Measurements from ENCODE around the gene UPK2. TPM values are rescaled to one million over a fixed set of nuclear protein-coding genes. Genes with fewer than 3 reads are reported as not detected.

Gene UPK2
- total RNA-seq (2014; rRNA removed; shearing (Covaris generic)) = not detected in 2 replicates

DNA sequence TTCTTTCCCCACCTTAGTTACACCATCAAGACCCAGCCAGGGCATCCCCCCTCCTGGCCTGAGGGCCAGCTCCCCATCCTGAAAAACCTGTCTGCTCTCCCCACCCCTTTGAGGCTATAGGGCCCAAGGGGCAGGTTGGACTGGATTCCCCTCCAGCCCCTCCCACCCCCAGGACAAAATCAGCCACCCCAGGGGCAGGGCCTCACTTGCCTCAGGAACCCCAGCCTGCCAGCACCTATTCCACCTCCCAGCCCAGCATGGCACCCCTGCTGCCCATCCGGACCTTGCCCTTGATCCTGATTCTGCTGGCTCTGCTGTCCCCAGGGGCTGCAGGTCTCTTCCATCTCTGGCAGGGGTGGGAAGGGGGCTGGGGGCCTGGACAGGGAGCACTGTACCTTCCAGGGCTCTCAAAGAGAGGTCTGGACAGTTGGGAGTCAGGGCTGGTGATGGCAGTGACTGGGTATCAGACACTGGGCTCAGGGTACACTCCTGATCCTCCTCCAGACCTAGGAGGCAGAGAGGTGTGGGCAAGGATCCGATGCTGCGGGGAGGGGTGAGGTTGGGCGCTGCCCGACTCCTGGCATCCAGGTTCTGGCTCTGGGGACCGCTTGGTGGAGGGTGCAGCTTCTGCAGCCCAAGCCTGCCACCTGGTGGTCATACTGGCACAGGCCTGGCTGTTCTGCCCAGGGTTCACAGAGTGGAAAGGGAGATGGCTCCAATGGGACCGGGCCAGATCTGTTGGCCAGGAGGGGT is at the start of gene UPK2:
TSS of gene UPK2 (plus strand) at position 205 of the 753 bp plus-strand sequence. CDS start at position 258, 53 bp downstream.
- peak; percentile 81 for DNase-seq (ENCODE audit: low read depth)

DNA sequence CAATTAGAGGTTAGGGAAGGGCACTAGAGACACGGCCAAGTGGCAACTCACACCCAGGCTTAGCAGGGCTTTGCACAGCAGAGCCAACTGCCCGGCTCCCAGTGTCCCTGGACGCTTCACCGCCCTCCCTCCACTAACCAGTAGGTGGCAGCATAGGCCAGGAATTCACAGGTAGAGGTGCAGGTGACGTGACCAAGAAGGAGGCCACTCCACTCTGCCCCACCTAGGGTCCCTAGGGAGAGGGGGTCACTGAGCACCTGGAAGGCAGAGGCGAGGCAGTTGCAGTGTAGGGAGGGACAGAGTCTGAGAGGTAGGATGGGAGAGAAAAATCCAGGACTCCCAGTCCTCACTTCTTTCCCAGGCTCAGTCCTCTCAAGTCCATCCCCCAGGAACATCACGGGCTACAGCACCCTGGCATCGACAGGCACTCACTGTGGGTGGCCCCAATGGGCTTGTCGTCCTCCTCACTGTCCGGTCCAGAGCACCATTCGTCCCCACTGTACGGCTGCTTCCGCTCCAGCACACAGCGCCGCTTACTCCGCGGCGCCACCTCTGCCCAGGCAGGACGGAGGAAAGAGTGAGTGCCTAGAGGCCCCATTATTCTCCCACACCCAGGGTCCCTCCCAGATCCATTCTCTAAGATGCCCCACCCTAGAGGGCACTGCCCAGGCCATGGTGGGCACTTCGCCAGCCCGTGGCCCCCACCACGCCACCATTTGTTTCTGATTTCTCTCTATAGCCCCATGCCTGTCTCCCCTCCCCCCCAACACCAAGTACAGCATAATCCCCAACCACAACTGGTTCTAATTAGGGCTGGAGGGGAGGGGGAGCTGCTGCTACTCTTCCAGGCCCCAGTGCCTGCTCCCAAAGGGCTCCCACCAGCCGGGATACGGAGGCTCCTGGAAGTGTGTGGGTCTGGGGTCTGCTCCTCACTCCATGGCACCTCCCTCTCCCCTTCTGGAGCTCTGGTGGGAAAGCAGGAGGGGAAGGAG is 48.8 kb upstream of the UPK2 start:
- peak; percentile 76 for DNase-seq (ENCODE audit: low read depth)

DNA sequence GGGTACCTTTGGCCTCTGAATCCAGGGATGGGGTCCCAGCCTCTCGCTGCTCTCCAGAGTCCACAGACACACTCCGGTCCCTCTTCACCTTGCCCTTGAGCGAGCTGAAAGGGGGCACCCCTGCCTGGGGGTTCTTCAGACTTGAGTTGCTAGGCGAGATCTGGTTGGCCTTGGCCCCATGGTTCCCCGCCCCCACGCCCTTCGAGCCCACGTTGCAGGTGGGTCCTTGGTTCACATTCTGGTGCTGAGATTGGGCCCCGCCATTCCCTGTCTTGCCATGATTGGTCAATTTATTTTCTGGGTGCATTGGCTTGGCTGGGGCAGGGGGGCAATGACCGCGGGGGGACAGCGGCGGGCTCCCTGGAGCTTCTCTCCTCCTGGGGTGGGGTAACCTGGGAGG is 47.8 kb upstream of the UPK2 start:
- DNase-seq (ENCODE audit: low read depth) = no peak

DNA sequence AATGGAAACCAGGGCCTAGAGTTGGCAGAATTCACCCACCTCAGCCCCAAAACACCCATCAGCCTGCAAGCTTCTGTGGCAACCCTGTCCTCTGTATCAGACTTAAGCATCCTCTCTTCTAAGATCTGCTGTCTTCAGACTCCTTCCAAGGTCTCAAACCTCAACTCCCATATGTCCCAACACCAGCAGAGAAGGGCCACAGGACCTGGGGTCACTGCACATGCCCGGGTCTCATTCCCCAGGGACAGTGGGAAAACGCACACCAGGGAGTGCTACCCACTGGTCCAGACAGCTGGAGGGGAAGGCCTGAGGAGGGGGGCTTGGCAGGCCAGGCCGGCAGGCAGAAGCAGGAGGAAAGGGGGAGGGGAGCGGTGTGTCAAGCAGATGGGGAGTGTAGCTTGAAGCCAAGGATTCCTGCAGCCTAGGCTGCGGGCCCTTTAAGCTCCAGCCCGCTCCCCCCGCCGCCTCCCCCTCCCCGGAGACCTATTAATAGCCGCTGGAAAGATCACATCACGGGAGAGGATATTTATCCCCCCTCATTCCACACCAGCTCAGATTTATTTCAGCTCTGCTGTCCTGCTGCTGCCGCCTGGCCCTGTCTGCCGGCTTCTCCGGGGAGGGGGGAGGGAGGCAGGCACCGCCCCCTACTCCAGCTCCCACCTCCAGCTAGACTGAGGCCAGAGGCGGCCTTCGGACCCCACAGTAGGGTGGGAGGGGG is 47.0 kb upstream of the UPK2 start:
- DNase-seq (ENCODE audit: low read depth) = peak; percentile 78

DNA sequence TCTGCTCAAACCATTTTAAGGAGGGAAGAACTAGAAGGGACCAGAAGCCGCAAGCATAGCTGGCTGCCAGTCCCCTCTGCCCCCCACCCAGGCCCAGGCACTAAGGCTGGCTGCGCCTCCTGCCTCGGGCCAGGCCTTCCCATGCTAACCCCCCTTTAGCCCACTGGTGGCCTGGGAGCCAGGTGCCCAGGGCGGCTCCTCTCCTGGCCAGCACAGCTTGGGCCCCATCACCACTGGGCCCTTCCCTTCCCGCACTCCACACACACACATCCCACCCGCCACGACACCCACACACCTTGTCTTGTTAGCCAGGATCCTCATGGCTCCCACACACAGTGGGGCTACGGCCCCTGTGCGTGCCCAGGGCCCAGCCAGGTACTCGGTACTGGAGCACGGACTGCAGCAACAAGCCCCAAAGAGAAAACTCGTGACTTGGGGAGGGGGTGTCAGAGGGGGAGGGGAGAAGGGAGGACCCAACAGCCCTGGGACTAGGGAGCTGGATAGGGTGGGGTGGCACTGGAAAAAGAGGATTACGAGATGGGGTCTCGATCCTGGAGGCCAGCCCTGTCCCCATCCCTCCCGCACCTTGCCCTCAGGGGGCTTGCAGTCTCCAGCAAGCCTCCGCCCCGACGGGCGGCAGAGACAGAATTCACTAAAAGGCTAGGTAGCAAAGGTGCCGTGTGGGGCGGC is 46.3 kb upstream of the UPK2 start:
- no peak for DNase-seq (ENCODE audit: low read depth)

DNA sequence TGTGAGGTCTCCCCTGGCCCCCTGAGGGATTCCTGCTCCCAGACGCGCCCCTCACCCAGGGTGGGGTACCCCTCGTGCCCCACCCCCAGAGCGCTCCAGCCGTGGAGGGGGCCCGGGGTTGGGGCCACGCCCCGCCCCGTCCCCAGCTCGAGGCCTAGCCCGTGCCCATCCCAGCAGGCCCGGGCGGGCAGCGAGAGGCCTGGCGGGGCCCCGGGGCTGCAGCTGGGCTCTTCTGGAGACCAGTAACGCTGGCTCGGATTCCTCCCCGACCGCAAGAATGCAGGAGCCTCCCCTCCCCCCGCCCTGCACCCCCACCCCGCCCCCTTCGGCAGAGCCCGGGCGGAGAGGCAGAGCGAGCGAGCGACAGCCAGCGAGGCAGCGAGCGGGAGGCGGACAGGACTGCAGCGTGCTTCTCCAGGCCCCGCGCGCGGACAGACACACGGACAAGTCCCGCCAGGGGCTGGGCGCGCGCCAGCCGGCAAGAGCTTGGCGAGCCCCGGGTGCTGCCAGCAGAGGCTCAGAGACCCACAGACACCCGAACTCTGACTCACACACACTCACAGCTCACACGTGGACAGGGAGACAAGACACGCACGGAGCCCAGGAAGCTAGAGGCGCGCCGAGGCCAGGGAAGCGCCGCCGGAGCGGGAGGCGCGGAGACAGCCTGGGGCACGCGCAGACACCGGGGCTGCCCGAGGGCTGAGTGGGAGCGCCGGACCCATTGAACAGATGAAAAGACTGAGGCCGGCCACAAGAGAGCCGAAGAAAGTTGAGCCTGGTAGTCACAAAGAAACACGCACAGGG is 45.6 kb upstream of the UPK2 start:
- peak; percentile 93 for DNase-seq (ENCODE audit: low read depth)

DNA sequence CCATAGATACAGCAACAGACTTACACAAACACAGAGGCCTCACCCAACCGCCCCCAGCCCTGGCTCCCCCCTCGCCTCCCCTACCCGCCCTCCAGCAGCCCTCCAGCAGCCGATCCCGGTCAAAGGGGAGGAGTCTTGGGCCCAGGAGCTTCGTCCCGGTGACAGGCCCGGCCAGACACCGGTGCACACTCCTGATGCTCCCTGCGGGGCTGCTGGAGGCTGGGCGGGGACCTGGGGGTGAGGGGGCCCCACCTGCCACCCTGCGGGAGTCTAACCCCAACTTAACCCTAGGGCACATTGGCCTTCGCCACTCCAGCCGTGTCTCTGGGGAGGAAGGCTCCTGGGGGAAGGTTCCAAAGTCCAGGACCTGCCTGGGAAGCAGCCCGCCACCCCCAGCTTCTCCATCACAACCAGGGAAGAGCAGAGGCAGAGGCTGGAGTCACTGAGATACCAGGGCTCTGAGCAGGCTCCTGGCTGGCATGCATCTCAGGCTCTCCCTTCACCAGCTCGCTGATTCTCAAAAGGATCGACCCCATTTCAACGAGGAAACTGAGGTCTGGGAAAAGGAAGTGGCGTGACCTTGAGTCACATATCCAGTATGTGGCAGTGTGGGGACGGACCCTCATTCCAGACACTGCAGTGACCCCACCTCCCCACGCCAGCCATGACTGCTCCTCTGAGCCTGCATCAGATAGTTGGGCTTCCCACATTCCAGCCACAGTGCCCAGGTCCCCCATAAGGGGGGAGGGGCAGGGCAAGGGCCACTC is 44.8 kb upstream of the UPK2 start:
- peak; percentile 81 for DNase-seq (ENCODE audit: low read depth)

DNA sequence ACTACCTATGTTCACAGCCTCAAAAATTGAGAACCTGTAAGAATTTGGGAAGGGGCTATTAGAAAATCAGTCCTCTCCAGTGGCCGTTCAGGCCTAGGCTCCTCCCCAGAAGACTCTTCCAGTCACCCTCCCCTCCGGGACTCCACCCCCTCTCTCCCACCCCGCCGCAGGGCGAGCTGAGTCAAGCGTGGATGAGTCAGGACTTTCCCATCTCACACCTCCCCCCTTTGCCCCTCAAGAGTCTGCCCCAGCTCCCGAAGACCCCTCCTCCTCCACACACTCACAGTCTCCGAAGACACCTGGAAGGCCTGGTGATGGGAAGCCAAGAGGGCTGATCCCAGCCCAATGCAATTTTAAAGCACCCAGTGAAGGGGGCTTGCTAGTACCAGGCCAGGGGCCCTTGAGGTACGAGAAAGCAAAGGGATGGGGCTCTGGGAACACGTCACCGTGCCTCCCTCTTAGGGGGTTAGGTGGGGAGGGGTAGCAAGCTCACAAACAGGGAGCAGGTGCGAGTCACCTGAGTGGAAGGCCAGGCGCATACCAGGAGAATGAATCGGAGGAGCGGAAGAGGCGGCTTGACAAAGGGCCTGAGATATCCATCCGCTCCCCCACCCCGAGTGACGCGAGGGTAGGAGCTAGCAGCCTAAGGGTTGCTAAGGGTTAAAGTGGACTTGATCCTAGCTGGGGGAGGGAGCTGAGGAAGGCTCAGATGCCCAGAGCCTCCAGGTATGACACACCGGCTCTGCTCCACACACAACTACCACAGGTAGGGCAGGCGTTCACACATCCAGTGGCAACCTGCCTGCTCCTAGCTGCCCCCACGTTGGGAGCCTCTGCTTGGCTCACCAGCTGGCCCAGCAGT is 44.0 kb upstream of the UPK2 start:
- DNase-seq (ENCODE audit: low read depth) = peak; percentile 96

DNA sequence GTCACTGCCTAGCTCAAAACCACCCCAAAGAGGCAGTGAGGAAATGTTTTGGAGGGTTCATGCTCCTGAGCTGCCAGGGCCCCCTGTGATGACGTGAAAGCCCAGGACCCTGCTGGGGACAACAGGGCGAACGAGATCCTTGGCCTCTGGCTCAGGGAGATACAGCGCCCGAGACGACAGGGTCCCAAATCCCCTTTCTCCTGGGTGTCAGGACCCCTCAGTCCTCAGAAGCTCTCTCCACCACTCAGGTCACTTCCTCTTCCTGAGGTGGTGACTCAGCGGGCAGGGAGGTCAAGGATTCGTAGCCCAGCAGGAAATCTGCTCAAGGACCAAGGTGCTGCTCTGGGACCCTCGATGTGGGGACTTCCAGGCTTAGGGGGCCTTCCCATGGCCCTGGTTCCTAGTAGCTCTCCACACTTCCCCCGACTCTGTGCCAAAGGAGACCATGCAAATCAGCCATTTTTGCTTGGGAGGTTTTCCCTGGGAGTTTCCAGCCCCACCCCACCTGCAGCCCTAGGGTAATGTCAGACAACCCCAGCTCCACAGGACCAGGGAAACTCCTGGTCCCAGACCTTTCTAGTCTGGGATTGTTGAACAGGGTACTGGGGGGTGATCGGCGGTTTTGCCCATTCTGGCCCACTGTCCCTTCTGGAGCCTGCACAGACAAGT is 43.2 kb upstream of the UPK2 start:
- DNase-seq (ENCODE audit: low read depth) = peak; percentile 76

DNA sequence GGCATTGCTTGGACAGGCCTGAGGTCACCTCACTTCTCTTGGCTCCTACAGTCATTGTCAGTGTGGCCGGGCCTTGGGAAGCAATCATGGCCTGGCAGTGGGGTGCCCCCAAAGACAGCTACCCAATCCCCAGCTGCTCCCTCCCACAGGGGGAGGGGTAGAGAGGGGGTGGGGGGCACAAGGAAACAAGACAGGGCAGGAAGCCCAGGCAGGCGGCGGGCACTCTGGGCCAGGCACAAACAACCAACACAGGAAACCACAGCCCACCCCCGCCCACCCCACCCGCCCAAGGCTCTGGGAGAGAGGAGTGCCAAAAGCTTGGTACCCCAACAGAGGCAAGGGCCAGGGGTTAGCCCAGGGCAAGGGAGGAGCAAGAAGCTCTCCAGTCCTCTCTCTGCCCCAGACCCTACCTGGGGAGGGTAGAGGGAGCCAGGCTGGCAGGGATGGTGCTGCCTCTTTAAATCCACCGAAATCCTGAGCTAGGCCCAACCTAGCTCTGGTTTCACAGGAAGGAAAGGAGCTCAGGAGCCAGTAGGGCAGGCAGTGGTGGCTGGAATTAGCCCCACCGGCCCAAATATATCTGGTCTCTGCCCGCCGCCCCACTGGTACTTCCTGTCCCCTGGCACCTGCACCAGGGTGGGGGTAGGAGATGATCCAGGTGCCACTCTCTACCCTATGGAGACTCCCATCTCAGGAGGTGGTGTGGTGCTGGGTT is 42.5 kb upstream of the UPK2 start:
- DNase-seq (ENCODE audit: low read depth) = peak; percentile 70

DNA sequence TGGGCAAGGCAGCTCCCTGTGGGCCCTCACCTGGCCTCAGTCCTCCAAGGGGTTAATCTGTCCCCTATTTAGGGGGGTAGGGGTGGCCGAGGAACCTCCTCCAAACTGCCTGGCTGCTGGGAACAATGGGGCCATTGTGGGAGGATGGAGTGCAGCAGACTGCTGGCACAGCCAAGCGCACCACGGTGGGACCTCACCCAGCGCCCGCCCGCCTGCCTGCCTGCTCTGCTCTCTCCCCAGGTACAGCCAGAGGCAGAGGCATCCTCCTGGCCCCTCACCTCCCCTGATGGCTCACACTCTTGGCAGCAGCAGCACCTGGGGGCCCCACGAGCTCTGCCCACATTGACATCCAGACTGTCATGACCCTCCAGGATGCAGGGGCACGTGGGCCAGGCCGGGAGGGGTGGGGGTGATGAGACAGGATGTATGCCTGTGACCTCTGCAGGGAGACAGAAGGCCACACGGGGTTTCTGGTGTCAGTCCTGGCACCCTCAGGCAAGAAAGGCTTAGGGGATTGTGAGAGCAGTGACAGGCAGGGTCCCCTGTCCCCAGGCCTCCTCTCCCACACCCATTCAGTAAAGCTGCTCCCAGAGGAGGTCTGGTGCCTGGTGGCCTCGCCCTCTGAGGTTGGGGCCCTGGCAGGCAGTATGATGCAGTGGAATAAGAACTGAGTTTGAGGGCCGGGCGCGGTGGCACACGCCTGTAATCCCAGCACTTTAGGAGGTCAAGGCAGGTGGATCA is 41.8 kb upstream of the UPK2 start:
- peak; percentile 71 for DNase-seq (ENCODE audit: low read depth)

DNA sequence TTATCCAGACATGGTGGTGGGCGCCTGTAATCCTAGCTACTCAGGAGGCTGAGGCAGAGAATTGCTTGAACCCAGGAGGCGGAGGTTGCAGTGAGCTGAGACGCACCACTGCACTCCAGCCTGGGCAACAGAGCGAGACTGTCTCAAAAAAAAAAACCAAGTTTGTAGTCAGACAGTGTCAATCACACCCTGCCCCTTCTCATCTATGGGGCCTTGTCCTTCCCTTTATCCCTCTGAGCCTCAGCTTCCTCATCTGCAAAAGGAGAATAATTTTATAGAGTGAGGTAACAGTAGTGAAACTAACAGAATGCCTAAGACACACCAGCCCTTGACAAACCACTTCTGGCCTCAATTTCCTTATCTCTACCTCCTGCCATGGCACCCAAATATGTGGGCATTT is 41.1 kb upstream of the UPK2 start:
- DNase-seq (ENCODE audit: low read depth) = no peak

DNA sequence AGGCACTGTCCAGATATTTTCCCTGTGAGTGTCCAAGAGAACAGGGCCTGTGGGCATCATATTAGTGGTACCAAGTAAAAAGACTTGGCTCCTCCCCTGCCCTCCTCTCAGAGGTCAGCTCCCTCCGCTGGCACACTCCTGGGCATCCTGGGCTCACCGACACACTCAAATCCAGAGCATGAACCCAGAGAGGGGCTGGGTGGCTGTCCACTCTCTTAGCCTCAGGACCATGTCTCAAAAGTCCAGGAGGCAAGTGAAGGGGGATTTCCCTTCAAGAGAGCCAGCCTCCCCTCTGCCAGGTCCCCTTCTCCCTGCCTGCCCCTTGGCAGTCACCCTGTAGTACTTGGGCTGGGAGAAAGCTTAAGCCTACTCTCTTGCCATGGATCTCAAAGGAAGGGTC is 40.7 kb upstream of the UPK2 start:
- no peak for DNase-seq (ENCODE audit: low read depth)

DNA sequence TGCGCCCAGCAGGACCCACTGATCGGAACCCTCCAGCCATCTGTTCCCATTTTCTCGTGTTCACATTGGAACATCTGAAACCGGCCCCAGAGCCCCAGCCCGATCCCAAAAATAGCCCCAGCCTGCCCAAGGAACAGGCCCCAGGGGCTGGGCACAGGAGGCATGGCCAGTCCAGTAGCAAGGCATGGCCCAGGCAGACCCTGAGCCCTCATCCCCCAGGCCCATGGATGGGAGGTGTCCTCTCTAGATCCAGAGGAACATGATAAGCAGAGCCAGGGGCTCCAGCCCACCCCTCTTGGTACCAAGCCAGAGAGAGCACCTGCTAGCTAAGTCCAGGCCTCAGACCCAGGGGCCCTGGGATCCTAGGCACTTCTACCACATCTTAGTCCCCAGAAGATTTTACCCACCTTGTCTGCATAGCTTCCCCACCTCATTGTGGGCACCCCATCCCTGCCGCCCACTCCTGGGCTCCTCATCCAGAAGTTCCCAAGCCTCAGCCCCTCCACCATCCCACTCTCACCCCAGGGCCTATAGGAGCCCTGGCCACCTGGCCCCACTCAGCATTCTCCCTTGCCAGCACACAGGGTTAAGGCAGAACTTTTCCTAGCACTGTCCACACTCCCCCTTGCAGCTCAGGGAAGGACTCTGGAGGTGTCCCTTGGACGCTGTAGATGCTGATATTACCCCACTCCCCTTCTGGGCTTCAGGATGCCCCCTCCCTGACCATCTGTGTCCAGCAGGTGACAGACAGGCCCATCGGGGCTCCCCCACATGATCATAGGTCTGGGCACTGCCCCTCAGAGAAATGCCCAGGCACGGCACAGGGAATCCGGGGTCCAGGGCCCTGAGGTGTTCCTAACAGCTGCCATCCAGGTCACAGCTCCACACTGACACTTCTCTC is 39.9 kb upstream of the UPK2 start:
- no peak for DNase-seq (ENCODE audit: low read depth)

DNA sequence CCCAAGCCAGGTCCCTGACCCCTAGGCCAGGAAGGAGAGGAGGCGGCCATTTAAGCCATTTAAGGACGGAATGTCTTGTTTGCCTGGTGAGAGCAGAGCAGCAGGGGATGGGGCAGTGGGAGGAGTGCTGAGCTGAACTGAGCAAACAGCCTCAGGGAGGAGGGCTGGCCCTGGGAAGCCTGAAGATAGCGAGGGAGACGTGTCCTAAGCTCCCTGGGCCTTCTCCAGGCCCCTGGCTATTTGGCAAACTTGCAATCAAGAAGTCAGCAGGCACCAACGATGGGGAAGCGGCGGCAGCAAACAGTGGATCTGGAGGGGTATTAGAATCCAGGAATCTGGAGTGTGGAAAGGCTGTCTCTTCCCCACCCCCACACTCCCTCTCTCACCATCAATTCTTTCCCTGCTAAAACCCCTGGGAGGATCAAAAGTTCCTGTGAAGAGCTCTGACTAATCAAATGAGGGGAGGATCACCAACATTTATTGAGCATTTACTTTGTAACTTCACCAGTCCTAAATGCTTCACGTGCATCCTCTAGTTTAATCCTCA is 39.2 kb upstream of the UPK2 start:
- peak; percentile 90 for DNase-seq (ENCODE audit: low read depth)
